T-cell (primary cell): ENCODE data around the gene UBAP1L. TPM values are rescaled to one million over a fixed set of nuclear protein-coding genes. Genes with fewer than 3 reads are reported as not detected.
"Not testable (repeated sequence)": the region's sequence is repeated elsewhere in the genome, so short reads cannot be mapped to it uniquely, and the experiment has no call there.

ENCODE experiments used
- ATAC-seq, 4 experiments: fragments of 200-7000 bp in 3 of 4; fragments of 150-1000 bp in 1 of 4; cut with Tn5 transposase; replicated peaks in 1 of 4; 1 replicate in 3 of 4; 2 replicates in 1 of 4; pipeline ENCODE4 v1.10.0; 2021; ENCODE audit warnings: moderate library complexity in 3 of 4, mild to moderate bottlenecking in 2 of 4, moderate number of reproducible peaks in 1 of 4
- CTCF ChIA-PET, 2 donors: fragments of 300-600 bp; sonication (Branson Sonifier 250); formaldehyde crosslinking; loops; one replicate each; lab custom pipeline; 2022; ENCODE audit warnings: antibody characterized with exemption in 2 of 2; lab: Charles Lee
- POLR2A ChIA-PET, 2 donors: fragments of 300-600 bp; sonication (Branson Sonifier 250); formaldehyde crosslinking; loops; one replicate each; lab custom pipeline; 2022; ENCODE audit warnings: antibody characterized with exemption in 2 of 2; lab: Charles Lee
- DNase-seq, 35 experiments: peaks; one replicate each; pipeline versions ENCODE4 v3.0.0 to v3.0.0-alpha.2; 2013 to 2023
- H3K27ac ChIP-seq: one replicate; pipeline ENCODE4 v1.5.1; 2013; ENCODE audit warnings: low read length
- H3K27me3 ChIP-seq, 2 experiments: replicated peaks in 1 of 2; 1 replicate in 1 of 2; 2 replicates in 1 of 2; pipeline versions ENCODE4 v1.6.1 to v1.7.0; 2013; ENCODE audit warnings: low read length in 1 of 2, mixed read lengths in 1 of 2; ENCODE audit not compliant: control insufficient read depth in 2 of 2, insufficient read depth in 2 of 2; ENCODE audit errors: extremely low read depth in 1 of 2
- H3K36me3 ChIP-seq, 2 donors: 1 replicate in 1 of 2; 2 replicates in 1 of 2; pipeline versions ENCODE4 v1.6.1 to v1.7.0; 2013; ENCODE audit warnings: low read length in 1 of 2; ENCODE audit not compliant: control insufficient read depth in 2 of 2, insufficient read depth in 1 of 2; ENCODE audit errors: extremely low read depth in 1 of 2
- H3K4me1 ChIP-seq, 2 experiments: 1 replicate in 1 of 2; 2 replicates in 1 of 2; pipeline versions ENCODE4 v1.6.1 to v1.7.0; 2013; ENCODE audit warnings: low read length in 2 of 2, mixed read lengths in 1 of 2; ENCODE audit not compliant: insufficient read depth in 2 of 2, control insufficient read depth in 1 of 2; ENCODE audit errors: extremely low read depth in 1 of 2
- H3K4me3 ChIP-seq, 2 donors: 1 replicate in 1 of 2; 2 replicates in 1 of 2; pipeline versions ENCODE4 v1.5.1 to v1.7.0; 2013; ENCODE audit warnings: mild to moderate bottlenecking in 2 of 2, low read length in 1 of 2, moderate library complexity in 1 of 2; ENCODE audit not compliant: control insufficient read depth in 1 of 2; ENCODE audit errors: extremely low read depth in 1 of 2
- H3K9me3 ChIP-seq: 2 replicates; pipeline ENCODE4 v1.7.0; 2013
- H3K27ac Mint-ChIP-seq, 2 donors: one replicate each; pipeline ENCODE4 v1.8.0; 2020 to 2021; ENCODE audit warnings: mild to moderate bottlenecking in 2 of 2, mixed read lengths in 2 of 2
- H3K27me3 Mint-ChIP-seq, 2 donors: one replicate each; pipeline ENCODE4 v1.8.0; 2021 to 2022; ENCODE audit warnings: mixed read lengths in 2 of 2
- H3K36me3 Mint-ChIP-seq: one replicate; pipeline ENCODE4 v1.8.0; 2021; ENCODE audit warnings: mixed read lengths
- H3K4me1 Mint-ChIP-seq, 3 donors: one replicate each; pipeline ENCODE4 v1.8.0; 2020 to 2022; ENCODE audit warnings: mixed read lengths in 3 of 3, mild to moderate bottlenecking in 1 of 3
- H3K4me3 Mint-ChIP-seq, 3 donors: one replicate each; pipeline ENCODE4 v1.8.0; 2020 to 2022; ENCODE audit warnings: mild to moderate bottlenecking in 3 of 3, mixed read lengths in 3 of 3, moderate library complexity in 3 of 3
- H3K9me3 Mint-ChIP-seq, 3 donors: one replicate each; pipeline ENCODE4 v1.8.0; 2020 to 2022; ENCODE audit warnings: mixed read lengths in 3 of 3
- WGBS: methylation state at CpG from one replicate; pipeline ENCODE4 v1.1.5; 2013; ENCODE audit warnings: missing lambda C conversion rate; ENCODE audit not compliant: insufficient coverage; 5-methylcytosine and 5-hydroxymethylcytosine counted together
- total RNA-seq, 35 experiments: library from RNA in 6 of 35; stranded (reverse) in 6 of 35; fragments of 120-200 nt in 1 of 35; gene quantifications; one replicate each; pipeline versions ENCODE4 v1.2.1 to v1.2.4 and lab custom pipeline; 2013 to 2026

Gene UBAP1L
- total RNA-seq, 5 donors from 2014 or later (not counting 1 experiment from before 2014, with no cell fraction given) = 12.5 to 15.1 (median 13.2) TPM

DNA sequence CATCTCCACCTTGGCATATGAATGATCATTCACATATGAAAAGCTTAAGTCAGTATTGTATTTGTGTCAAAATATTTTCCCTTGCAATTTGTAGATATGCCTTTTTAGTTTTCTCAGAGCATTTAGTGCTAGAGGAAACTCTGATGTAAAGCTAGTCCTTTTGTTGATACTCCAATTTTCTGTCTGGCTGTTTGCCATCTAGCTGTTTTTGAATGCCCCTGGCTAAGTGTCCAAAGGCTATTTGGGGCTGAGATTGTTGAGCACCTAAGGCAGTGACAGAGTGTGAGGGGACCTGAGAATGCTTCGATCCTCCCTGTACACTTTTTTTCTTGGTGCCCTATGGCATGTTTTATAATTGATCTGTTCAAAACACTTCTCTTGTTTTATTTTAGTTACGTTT, 66.8 kb downstream of the UBAP1L start:
- Histone ChIP-seq H3K27ac (no peak overlapping the region), H3K4me1 (peaks cover 2 to 10% of the 10 kb centered on the region in 2 experiments), H3K36me3 (no peaks in the 10 kb centered on the region), H3K27me3 (peaks cover 0 to 11% of the 10 kb centered on the region in 2 experiments), H3K9me3 (no peaks in the 10 kb centered on the region), H3K4me3 (no peak overlapping the region)
- POLR2A ChIA-PET = no interaction called here
- Mint-ChIP-seq H3K27ac (no peak overlapping the region), H3K9me3 (no peaks in the 10 kb centered on the region), H3K36me3 (no peaks in the 10 kb centered on the region), H3K27me3 (peaks cover 0 to 3% of the 10 kb centered on the region in 2 donors), H3K4me1 (peaks cover 12 to 16% (median 14%) of the 10 kb centered on the region in 3 donors), H3K4me3 (no peak overlapping the region)
- DNase-seq (no peak), ATAC-seq (no peak)
- CTCF ChIA-PET = interaction anchor here in 1 of 2 donors (0.6 to 0.7 kb wide), 2 partner anchors 17 to 52 kb away, joined by 3 to 6 read pairs; no protein-coding TSS in a partner anchor
- 60% methylated on average over 1 of the region's 2 CpGs for WGBS

DNA sequence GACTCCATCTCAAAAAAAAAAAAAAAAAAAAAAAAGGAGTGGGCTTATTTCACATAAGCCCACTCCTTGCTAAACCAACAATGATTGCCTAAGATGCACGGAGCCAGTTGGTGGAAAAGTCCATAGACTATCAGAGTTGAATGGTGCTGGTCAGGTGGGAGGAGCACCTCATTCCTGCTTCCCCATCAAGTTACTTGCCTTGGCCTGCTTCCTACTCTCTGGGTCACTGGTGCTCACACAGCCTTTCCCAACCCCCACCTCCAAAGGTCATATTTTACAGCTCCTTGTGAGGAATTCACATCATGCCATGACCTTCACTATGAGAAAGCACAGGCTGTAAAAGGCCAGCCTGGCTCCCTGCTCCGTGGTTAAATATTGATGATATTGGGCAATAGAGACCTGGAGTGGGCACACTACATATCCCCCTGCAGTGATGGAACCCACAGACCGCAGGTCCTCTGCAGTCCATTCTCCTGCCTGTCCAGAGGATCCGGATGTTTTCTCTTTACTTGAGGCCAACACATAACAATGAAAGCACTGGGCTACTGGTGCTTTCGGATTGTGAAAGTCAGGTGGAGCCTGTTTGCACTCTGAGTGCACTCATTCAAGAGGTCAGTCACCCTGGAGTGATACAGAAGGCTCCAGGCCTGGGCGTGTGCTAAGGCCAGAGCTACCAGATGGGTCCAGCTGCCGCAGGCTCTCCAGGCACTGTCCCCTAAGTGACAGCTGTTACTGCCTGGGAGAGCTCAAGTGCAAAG, 70.1 kb downstream of the UBAP1L start, which contains the start of gene SLC51B:
SLC51B (plus strand) TSS at position 664 of the 758 bp plus-strand sequence. CDS start 4,618 bp downstream, outside the sequence.
- 86% methylated on average over 4 of the region's 7 CpGs for WGBS
- ATAC-seq (no peak), DNase-seq (no peak)
- H3K4me3 Mint-ChIP-seq = no peak within 1 kb of the TSS
- H3K27me3 ChIP-seq = peaks cover 0 to 13% of the 10 kb centered on the region in 2 experiments
- H3K9me3 ChIP-seq = no peaks in the 10 kb centered on the region
- H3K27ac ChIP-seq = no peak within 1 kb of the TSS
- peaks cover 3% of the 10 kb centered on the region in 2 donors for H3K27me3 Mint-ChIP-seq
- H3K4me1 Mint-ChIP-seq = peaks cover 9 to 10% (median 10%) of the 10 kb centered on the region in 3 donors
- H3K4me1 ChIP-seq = peaks cover 2 to 9% of the 10 kb centered on the region in 2 experiments
- no peaks in the 10 kb centered on the region for H3K9me3 Mint-ChIP-seq
- H3K27ac Mint-ChIP-seq = no peak within 1 kb of the TSS
- no peaks in the 10 kb centered on the region for H3K36me3 Mint-ChIP-seq
- no peaks in the 10 kb centered on the region for H3K36me3 ChIP-seq
- ChIA-PET CTCF (interaction anchor here in 1 of 2 donors (0.5 kb wide), 1 partner anchor 325 kb away, joined by 5 read pairs; no protein-coding TSS in a partner anchor), POLR2A (no interaction called here)
- no peak within 1 kb of the TSS for H3K4me3 ChIP-seq

- no CpG with 5 or more reads among the region's 5 CpGs for WGBS
- ATAC-seq, H3K36me3 ChIP-seq, H3K4me1 ChIP-seq, H3K4me1 Mint-ChIP-seq, H3K4me3 Mint-ChIP-seq, H3K9me3 Mint-ChIP-seq, H3K27ac Mint-ChIP-seq, CTCF ChIA-PET, DNase-seq, POLR2A ChIA-PET, H3K27me3 Mint-ChIP-seq, H3K27me3 ChIP-seq, H3K4me3 ChIP-seq, H3K9me3 ChIP-seq, H3K27ac ChIP-seq, H3K36me3 Mint-ChIP-seq: not testable (repeated sequence)
These were observed 70.8 kb downstream of the UBAP1L start for GRCh38 chr15:65044218-65044617.

- H3K4me3 Mint-ChIP-seq = no peak overlapping the region
- Histone ChIP-seq H3K27me3 (peaks cover 0 to 12% of the 10 kb centered on the region in 2 experiments), H3K9me3 (no peaks in the 10 kb centered on the region), H3K27ac (no peak overlapping the region), H3K36me3 (no peaks in the 10 kb centered on the region), H3K4me1 (no peaks in the 10 kb centered on the region), H3K4me3 (no peak overlapping the region)
- ChIA-PET POLR2A (no interaction called here), CTCF (no interaction called here)
- no peaks in the 10 kb centered on the region for H3K36me3 Mint-ChIP-seq
- DNase-seq (no peak), ATAC-seq (no peak)
- H3K4me1 Mint-ChIP-seq = no peaks in the 10 kb centered on the region
- WGBS = 100% methylated on average over 1 of the region's 4 CpGs
- no peak overlapping the region for H3K27ac Mint-ChIP-seq
- H3K9me3 Mint-ChIP-seq = no peaks in the 10 kb centered on the region
- peaks cover 3% of the 10 kb centered on the region in 2 donors for H3K27me3 Mint-ChIP-seq
These were observed 72.1 kb downstream of the UBAP1L start for GRCh38 chr15:65042776-65043327.

Other genes starting within 250 kb of the UBAP1L start
- 10 to 100 TPM in 2 of 5 donors, 1 to 10 TPM in 3; 1.7 to 13.4 (median 7.9) TPM for gene ANKDD1A, start 203.3 kb downstream of the UBAP1L start, total RNA-seq
- 10 to 100 TPM; 40.1 to 58.4 (median 49.0) TPM for gene SPG21, start 125.3 kb downstream of the UBAP1L start, total RNA-seq
- 10 to 100 TPM; 10.3 to 22.0 (median 19.2) TPM for gene MTFMT, start 85.6 kb downstream of the UBAP1L start, total RNA-seq
- gene SLC51B, start 69.8 kb downstream of the UBAP1L start, total RNA-seq = not detected
- gene RASL12, start 47.2 kb downstream of the UBAP1L start, total RNA-seq = under 1 TPM in 2 of 5 donors, not detected in 3; 0.09 to 0.18 TPM
- not detected for gene KBTBD13, start 38.5 kb downstream of the UBAP1L start, total RNA-seq
- 10 to 100 TPM; 33.2 to 43.6 (median 36.7) TPM for gene PDCD7, start 18.6 kb upstream of the UBAP1L start, total RNA-seq
- gene CLPX, start 70.1 kb upstream of the UBAP1L start, total RNA-seq = 10 to 100 TPM; 32.6 to 54.4 (median 51.1) TPM
- gene CILP, start 96.3 kb upstream of the UBAP1L start, total RNA-seq = under 1 TPM; 0.16 to 0.67 (median 0.36) TPM
- 10 to 100 TPM; 16.2 to 23.3 (median 18.5) TPM for gene PARP16, start 171.7 kb upstream of the UBAP1L start, total RNA-seq
- not detected for gene RNU5A-1, start 180.9 kb upstream of the UBAP1L start, total RNA-seq
- gene RNU5B-1, start 189.5 kb upstream of the UBAP1L start, total RNA-seq = 10 to 100 TPM in 3 of 5 donors, not detected in 2; 27.0 to 34.4 (median 32.6) TPM